HepG2 (cell line): Measurements from ENCODE around the gene SRF. TPM values are rescaled to one million over a fixed set of nuclear protein-coding genes. Genes with fewer than 3 reads are reported as not detected.

Experiments
- BCL6 ChIP-seq: IDR thresholded peaks from 2 replicates; pipeline ENCODE4 v1.6.1; 2016; ENCODE audit warnings: missing genetic modification reagents, missing compliant biosample characterization
- BHLHE40 ChIP-seq: IDR thresholded peaks from 2 replicates; pipeline ENCODE4 v1.6.1; 2011; ENCODE audit warnings: low read length, improper control_type of control experiment
- CCAR2 ChIP-seq: fragments of 200-400 bp; formaldehyde crosslinking; optimal IDR thresholded peaks from 2 replicates; pipeline ENCODE3; 2018; ENCODE audit warnings: low read depth, mild to moderate bottlenecking, low read length, moderate library complexity
- FOXJ3 ChIP-seq: sonication (generic); formaldehyde crosslinking; IDR thresholded peaks from 2 replicates; pipeline ENCODE4 v1.4.0; 2020; ENCODE audit warnings: missing genetic modification reagents, mild to moderate bottlenecking, borderline replicate concordance
- FOXP1 ChIP-seq, 2 experiments: fragments of 450-650 bp in 1 of 2; IDR thresholded peaks; 2 replicates each; pipeline ENCODE4 v1.6.1; 2017 to 2018; ENCODE audit warnings: antibody characterized with exemption in 1 of 2
- GABPB1 ChIP-seq: IDR thresholded peaks from 2 replicates; pipeline ENCODE4 v1.6.1; 2016; ENCODE audit warnings: mild to moderate bottlenecking, missing genetic modification reagents, moderate library complexity, missing compliant biosample characterization
- HCFC1 ChIP-seq: fragments of 150-350 bp; IDR thresholded peaks from 2 replicates; pipeline ENCODE4 v1.6.1; 2014; ENCODE audit warnings: low read depth, low read length
- HIVEP1 ChIP-seq: sonication (generic); formaldehyde crosslinking; IDR thresholded peaks from 2 replicates; pipeline ENCODE4 v1.4.0; 2020; ENCODE audit warnings: mild to moderate bottlenecking, missing genetic modification reagents
- IKZF4 ChIP-seq: sonication (generic); formaldehyde crosslinking; IDR thresholded peaks from 2 replicates; pipeline ENCODE4 v1.5.1; 2020; ENCODE audit warnings: borderline replicate concordance, mild to moderate bottlenecking, low read depth, missing genetic modification reagents; ENCODE audit errors: not compliant biosample characterization
- JUN ChIP-seq: sonication (generic); formaldehyde crosslinking; IDR thresholded peaks from 2 replicates; pipeline ENCODE4 v1.4.0; 2020; ENCODE audit warnings: mild to moderate bottlenecking, missing genetic modification reagents
- MAFF ChIP-seq: IDR thresholded peaks from 2 replicates; pipeline ENCODE4 v1.6.1; 2011; ENCODE audit warnings: low read depth, low read length, improper control_type of control experiment
- MTA3 ChIP-seq: sonication (generic); formaldehyde crosslinking; IDR thresholded peaks from 2 replicates; pipeline ENCODE4 v1.4.0; 2020; ENCODE audit warnings: missing genetic modification reagents
- NFE2L2 ChIP-seq: fragments of 150-350 bp; IDR thresholded peaks from 2 replicates; pipeline ENCODE4 v1.6.1; 2014; ENCODE audit warnings: low read length
- RFXANK ChIP-seq: IDR thresholded peaks from 2 replicates; pipeline ENCODE4 v1.6.1; 2016
- SMC3 ChIP-seq: IDR thresholded peaks from 2 replicates; pipeline ENCODE4 v1.6.1; 2011; ENCODE audit warnings: low read length, improper control_type of control experiment
- SRSF1 ChIP-seq: fragments of 200-400 bp; formaldehyde crosslinking; optimal IDR thresholded peaks from 2 replicates; pipeline ENCODE3; 2017; ENCODE audit warnings: mild to moderate bottlenecking, low read depth, low read length, moderate library complexity
- SSRP1 ChIP-seq: IDR thresholded peaks from 2 replicates; pipeline ENCODE4 v1.6.1; 2016; ENCODE audit warnings: control low read depth
- TCF7 ChIP-seq: sonication (generic); IDR thresholded peaks from 2 replicates; pipeline ENCODE4 v1.6.1; 2016; ENCODE audit warnings: antibody characterized with exemption, low read depth
- YY1 ChIP-seq: IDR thresholded peaks from 2 replicates; pipeline ENCODE4 v1.6.1; 2011; ENCODE audit warnings: low read length, low read depth, moderate library complexity, mild to moderate bottlenecking; ENCODE audit not compliant: insufficient read depth, insufficient replicate concordance
- ZFP36L2 ChIP-seq: sonication (generic); formaldehyde crosslinking; IDR thresholded peaks from 2 replicates; pipeline ENCODE4 v1.4.0; 2020; ENCODE audit warnings: missing genetic modification reagents
- ZFX ChIP-seq: sonication (generic); formaldehyde crosslinking; IDR thresholded peaks from 2 replicates; pipeline ENCODE4 v1.4.0; 2020; ENCODE audit warnings: mild to moderate bottlenecking, low read depth, missing genetic modification reagents, moderate library complexity
- ZNF160 ChIP-seq: sonication (generic); formaldehyde crosslinking; IDR thresholded peaks from 2 replicates; pipeline ENCODE4 v1.8.0; 2022; ENCODE audit warnings: mild to moderate bottlenecking, inconsistent platforms, missing genetic modification reagents
- ZNF205 ChIP-seq: IDR thresholded peaks from 2 replicates; pipeline ENCODE4 v1.6.1; 2018; ENCODE audit warnings: missing biosample characterization, missing genetic modification reagents
- ZNF207 ChIP-seq: fragments of 450-650 bp; IDR thresholded peaks from 2 replicates; pipeline ENCODE4 v1.6.1; 2016; ENCODE audit warnings: antibody characterized with exemption, borderline replicate concordance
- ZNF234 ChIP-seq: sonication (generic); formaldehyde crosslinking; conservative IDR thresholded peaks from 2 replicates; pipeline ENCODE4 v1.5.1; 2020; ENCODE audit warnings: mild to moderate bottlenecking, missing genetic modification reagents
- ZNF510 ChIP-seq: sonication (generic); formaldehyde crosslinking; IDR thresholded peaks from 2 replicates; pipeline ENCODE4 v1.4.0; 2020; ENCODE audit warnings: low read depth, mild to moderate bottlenecking, missing genetic modification reagents
- ZNF552 ChIP-seq: sonication (generic); formaldehyde crosslinking; IDR thresholded peaks from 2 replicates; pipeline ENCODE4 v1.9.0; 2022; ENCODE audit warnings: missing genetic modification reagents, mild to moderate bottlenecking, borderline replicate concordance
- ZNF558 ChIP-seq: sonication (generic); formaldehyde crosslinking; IDR thresholded peaks from 2 replicates; pipeline ENCODE4 v1.9.0; 2022; ENCODE audit warnings: mild to moderate bottlenecking, missing genetic modification reagents, borderline replicate concordance
- ZNF672 ChIP-seq: sonication (generic); formaldehyde crosslinking; IDR thresholded peaks from 2 replicates; pipeline ENCODE4 v1.8.1; 2022; ENCODE audit warnings: missing genetic modification reagents
- polyA plus RNA-seq, 8 experiments: library from polyadenylated mRNA; depleted of rRNA in 3 of 8; stranded (reverse) in 7 of 8; unstranded in 1 of 8; fragments of >200 nt; fragmentation: Illumina TruSeq in 4 of 8; extraction: Trizol in 4 of 8; gene quantifications; 2 replicates each; pipeline versions ENCODE4 v1.2.1 to v1.2.3, GENCODE V29; 2011 to 2016; ENCODE audit warnings: low read depth in 4 of 8, missing spikeins in 1 of 8, mixed read lengths in 1 of 8; ENCODE audit not compliant: insufficient read depth in 1 of 8
- total RNA-seq, 5 experiments: library from RNA; depleted of rRNA; stranded (reverse); fragments of >200 nt; fragmentation: Illumina TruSeq; extraction: Trizol; gene quantifications; 2 replicates each; pipeline ENCODE4 v1.2.3, GENCODE V29; 2016; ENCODE audit warnings: low read depth in 1 of 5
- TF ChIP-seq, protein P1 (sequence below): sonication (generic); formaldehyde crosslinking; IDR thresholded peaks from 2 replicates; pipeline ENCODE4 v1.9.0; 2021; ENCODE audit warnings: missing genetic modification reagents, borderline replicate concordance
- TF ChIP-seq, protein P2 (sequence below): sonication (generic); formaldehyde crosslinking; IDR thresholded peaks from 2 replicates; pipeline ENCODE4 v1.5.0; 2020; ENCODE audit warnings: missing genetic modification reagents
- TF ChIP-seq, protein P3 (sequence below): sonication (generic); formaldehyde crosslinking; IDR thresholded peaks from 2 replicates; pipeline ENCODE4 v1.8.1; 2023; ENCODE audit warnings: missing genetic modification reagents, mild to moderate bottlenecking, borderline replicate concordance

Gene SRF
- total and polyA plus RNA-seq, 2 of the 13 experiments (the other 11 are each of a cell fraction or from before 2014, with no cell fraction given), result 25.5 to 44.1 TPM

DNA sequence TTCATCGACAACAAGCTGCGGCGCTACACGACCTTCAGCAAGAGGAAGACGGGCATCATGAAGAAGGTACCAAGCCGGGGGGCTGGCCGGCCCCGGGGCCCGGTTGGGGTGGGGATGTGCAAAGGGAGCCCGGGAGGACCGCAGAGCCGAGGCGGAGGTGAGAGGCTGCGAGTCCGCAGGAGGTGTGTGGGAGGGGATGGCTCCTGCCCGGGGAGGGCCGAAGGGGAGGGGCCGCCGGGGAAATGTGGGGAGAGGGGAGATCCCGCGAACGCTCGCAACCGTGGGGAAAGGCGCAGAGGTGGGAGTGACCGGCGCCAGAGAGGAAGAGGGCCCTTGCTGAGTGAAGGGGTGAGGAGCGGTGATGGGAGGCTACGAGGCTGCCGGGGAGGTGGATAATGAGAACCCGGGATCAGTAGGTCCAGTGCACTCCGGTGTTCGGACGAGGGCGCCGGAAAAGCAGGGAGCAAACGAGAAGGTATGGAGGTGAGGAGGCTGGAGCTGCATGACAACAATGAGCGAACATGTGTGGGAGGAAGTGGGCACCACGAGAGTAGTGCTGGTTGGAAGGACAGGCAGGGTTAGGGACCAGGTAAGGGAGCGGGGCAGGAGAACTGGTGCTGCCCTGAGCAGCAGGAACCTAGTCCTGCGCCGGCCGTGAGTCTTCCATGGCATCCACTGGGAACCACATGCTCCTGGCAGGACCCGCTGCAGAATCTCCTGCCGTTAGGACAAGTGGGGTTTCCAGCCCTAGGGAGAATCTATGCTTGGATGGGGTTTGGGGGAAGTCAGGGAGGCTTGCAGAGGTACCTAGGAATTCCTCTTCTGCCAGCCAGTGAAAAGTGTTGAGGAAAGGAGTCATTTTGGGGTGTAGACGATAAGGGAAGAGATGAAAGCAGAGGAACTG, 1.3 kb downstream of the SRF start (continued):
- TF ChIP-seq ZNF160 (CRISPR knock-in tag) (no peak), RFXANK (no peak), SMC3 (no peak), JUN (peak; percentile 29; the same call in 1 of the 2 replicates), MAFF (no peak), FOXP1 (IDR thresholded peaks at IDR 0.05) (no peak), FOXP1 (CRISPR knock-in tag; IDR thresholded peaks at IDR 0.05) (no peak), ZNF558 (CRISPR knock-in tag) (no peak), ZNF510 (CRISPR knock-in tag) (no peak), ZFX (CRISPR knock-in tag) (peak; percentile 26), SSRP1 (CRISPR knock-in tag) (0 out of 2 replicates have a peak, but pooled peaks have one; percentile 26), HCFC1 (no peak), ZFP36L2 (CRISPR knock-in tag) (no peak), BCL6 (0 out of 2 replicates have a peak, but pooled peaks have one; percentile 3), BHLHE40 (no peak), TCF7 (no peak), NFE2L2 (no peak), SRSF1 (peak; percentile 16), ZNF672 (CRISPR knock-in tag) (no peak), ZNF205 (no peak), ZNF207 (no peak), MTA3 (no peak), FOXJ3 (CRISPR knock-in tag) (no peak), HIVEP1 (CRISPR knock-in tag) (no peak; the same call in 1 of the 2 replicates), ZNF552 (no peak), YY1 (no peak), CCAR2 (no peak), ZNF234 (CRISPR knock-in tag) (0 out of 2 replicates have a peak, but pooled peaks have one; percentile 69), IKZF4 (CRISPR knock-in tag) (no peak), GABPB1 (CRISPR knock-in tag) (peak; percentile 48; the same call in 1 of the 2 replicates)
- TF ChIP-seq, protein P1, sequence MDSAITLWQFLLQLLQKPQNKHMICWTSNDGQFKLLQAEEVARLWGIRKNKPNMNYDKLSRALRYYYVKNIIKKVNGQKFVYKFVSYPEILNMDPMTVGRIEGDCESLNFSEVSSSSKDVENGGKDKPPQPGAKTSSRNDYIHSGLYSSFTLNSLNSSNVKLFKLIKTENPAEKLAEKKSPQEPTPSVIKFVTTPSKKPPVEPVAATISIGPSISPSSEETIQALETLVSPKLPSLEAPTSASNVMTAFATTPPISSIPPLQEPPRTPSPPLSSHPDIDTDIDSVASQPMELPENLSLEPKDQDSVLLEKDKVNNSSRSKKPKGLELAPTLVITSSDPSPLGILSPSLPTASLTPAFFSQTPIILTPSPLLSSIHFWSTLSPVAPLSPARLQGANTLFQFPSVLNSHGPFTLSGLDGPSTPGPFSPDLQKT (CRISPR knock-in tag), result no peak
- TF ChIP-seq, protein P2, sequence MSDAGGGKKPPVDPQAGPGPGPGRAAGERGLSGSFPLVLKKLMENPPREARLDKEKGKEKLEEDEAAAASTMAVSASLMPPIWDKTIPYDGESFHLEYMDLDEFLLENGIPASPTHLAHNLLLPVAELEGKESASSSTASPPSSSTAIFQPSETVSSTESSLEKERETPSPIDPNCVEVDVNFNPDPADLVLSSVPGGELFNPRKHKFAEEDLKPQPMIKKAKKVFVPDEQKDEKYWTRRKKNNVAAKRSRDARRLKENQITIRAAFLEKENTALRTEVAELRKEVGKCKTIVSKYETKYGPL, result no peak
- TF ChIP-seq, protein P3, sequence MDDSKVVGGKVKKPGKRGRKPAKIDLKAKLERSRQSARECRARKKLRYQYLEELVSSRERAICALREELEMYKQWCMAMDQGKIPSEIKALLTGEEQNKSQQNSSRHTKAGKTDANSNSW (CRISPR knock-in tag), result no peak
